Endometrial microvascular endothelial cells (primary cell): ENCODE data around the gene SERGEF. TPM values are rescaled to one million over a fixed set of nuclear protein-coding genes. Genes with fewer than 3 reads are reported as not detected.

ENCODE experiments used
- in situ Hi-C: cut with HindIII; loops from 2 replicates; pipeline ENCODE4 v1.10.0; 2017; ENCODE audit warnings: low sequenced_read_pairs, low pct_unique_long_range_greater_than_20kb; ENCODE audit errors: inconsistent ontology term
- total RNA-seq: library from RNA; depleted of rRNA; stranded (reverse); fragments of >200 nt; gene quantifications from one replicate; pipeline ENCODE4 v1.2.3, GENCODE V29; 2015; ENCODE audit errors: inconsistent ontology term

The SERGEF gene
- total RNA-seq, 1 donor from 2014 or later = 18.5 TPM

DNA sequence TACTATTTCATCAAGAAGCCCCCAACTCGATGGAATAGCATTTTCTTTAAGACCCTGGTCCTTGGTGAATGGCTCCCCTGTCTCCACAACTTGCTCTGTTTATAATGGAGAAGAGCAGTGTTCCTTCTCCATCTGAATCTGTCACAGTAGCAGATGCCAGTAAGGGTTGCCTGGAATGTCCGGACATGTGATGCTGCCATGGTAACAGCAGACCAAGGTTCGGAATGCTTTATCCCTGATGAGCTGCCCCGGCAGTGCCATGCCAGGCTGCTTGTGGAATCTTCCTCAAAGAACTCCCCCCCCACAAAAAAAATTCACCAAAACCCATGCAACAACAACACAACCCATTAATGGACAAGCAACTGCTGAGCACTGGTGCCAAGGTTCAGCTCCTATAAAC, 205.8 kb downstream of the SERGEF start:
- in situ Hi-C loops = no loop called here

GRCh38 chr11:17805873-17806272, 207.0 kb downstream of the SERGEF start:
- in situ Hi-C loops = no loop called here

GRCh38 chr11:17805043-17805442, 207.8 kb downstream of the SERGEF start:
- in situ Hi-C loops = no loop called here

DNA sequence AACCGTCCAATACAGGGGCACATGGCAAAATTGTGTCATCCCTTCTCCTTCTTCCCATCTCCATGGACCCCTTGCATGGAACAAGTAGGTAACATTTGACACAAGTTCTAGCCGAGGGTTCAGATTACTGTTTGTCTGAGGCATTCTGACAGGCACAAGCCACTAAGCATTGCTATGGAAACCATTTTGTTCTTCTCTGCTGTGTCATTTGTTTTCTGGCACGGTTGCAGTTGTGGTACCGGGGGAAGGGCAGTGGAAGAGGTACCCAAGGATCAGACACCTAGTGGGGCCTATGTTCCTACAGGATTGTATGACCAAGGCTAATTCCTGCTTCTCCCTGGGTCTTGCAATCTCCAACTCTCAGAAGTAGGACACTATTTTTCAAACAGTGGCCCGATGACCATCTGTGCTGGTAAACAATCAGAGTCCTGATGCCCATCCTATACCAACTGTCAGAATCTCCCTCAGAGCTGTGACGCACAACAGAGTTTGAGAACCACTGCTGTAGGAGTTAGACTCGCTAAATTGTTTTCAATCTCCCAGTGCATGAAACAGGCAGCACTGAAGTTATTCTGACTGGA, 209.0 kb downstream of the SERGEF start:
- in situ Hi-C loops = no loop called here

DNA sequence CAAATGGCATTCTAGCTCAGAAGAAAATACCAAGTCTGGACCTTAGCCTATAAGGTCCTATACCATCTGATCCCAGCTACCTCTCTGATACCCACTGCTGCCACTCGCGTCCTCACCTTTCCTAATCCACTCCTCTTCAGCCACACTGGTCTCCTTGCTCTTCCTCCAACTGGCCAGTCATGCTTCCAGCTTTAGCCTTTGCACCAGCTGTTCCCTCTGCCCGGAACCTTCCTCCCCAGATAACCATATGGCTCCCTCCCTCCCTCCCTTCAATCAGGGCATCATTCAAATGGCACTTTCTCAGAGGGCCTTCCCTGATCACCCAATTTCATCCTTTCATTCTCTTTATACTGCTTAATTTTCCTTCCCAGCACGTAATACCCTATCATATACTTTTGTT, 210.4 kb downstream of the SERGEF start:
- in situ Hi-C loops = no loop called here

- in situ Hi-C loops = no loop called here
Observed at GRCh38 chr11:17801166-17801565, 211.7 kb downstream of the SERGEF start.

- in situ Hi-C loops = no loop called here
Observed at GRCh38 chr11:17799147-17799546, 213.7 kb downstream of the SERGEF start.

DNA sequence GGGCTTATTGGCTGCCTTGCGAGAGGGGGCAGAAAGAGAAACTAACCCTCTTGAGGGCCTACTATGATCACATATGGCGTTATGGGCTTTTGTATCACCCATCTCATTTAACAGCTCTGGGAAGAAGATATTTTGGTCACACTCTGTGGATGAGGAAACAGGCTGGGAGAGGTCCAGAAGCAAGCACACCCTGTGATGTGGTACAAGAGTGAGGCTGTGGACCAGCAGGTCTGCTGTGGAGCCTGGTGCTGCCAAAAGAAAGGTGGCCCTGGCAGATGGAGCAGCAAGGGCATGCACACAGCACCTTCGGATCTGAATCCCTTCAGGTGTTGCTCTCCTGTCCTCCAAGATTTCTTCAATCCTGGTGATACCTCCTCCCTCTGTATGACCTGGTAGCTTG, 214.1 kb downstream of the SERGEF start:
- in situ Hi-C loops = no loop called here

GRCh38 chr11:17798253-17798652, 214.6 kb downstream of the SERGEF start:
- in situ Hi-C loops = no loop called here

GRCh38 chr11:17796154-17796553, 216.7 kb downstream of the SERGEF start:
- in situ Hi-C loops = no loop called here

DNA sequence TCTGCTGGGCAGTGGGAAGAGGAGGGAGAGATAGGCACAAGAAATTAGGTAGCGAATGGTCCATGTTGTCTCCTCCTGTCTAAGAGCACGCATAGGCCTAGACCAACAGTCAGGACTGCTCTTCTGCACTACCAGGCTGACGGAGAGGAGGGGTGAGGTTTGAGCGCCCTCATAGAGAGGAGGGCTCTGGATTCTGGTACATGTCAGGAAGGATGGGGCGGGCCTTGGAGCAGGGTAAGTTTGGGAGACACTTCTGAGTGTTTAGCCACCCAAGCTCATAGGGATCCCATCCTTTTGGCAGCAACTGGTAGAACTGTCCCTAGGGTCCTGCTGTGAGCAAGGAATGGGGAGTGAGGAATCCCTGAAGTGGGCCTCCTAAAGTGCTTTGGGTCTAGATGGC, 217.9 kb downstream of the SERGEF start:
- in situ Hi-C loops = no loop called here

DNA sequence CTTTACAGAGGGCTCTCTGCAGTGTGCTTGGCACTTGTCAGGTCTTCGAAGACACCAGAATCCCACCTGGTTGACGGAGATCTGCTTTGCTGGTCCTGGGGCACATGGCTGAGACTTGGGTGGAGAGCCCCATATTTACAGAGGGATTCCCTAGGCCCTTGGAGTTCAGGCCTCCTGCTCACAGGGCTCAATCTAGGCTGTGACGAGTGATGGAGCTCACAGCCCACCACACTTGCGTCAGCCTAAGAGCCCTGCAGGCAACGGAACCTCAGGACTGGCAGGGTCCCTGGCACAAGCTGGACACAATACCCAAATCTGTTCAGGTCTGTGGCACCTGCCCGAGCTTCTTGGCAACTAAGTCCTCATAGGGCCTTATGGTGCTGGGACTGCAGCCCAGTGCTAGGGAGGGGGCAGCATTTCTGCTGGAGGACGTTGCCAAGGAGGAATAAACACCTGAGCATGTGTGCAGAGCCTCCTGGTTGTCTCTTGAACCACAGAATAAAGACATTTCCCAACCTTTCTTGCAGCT, 219.1 kb downstream of the SERGEF start:
- in situ Hi-C loops = no loop called here

DNA sequence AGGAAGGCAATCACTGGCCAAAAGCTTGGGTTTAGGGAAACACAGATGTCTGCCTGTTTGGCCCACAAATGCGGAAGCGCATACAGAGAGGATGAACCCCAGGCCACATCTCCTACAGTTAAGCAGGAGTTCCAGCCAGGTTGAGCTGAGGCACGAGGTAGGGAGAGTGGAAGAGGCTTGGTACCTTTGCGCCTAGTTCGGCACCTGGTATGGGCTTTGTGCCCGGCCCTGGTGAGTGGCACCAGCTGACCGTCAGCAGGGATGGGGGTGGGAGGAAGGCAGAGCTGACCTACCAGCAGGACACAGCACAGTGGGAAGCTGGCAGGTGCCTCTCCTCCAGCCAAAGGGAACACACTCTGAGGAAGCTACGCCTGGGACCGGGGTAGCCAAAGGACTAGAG, 220.7 kb downstream of the SERGEF start:
- in situ Hi-C loops = no loop called here

GRCh38 chr11:17791144-17791543, 221.7 kb downstream of the SERGEF start:
- in situ Hi-C loops = no loop called here

DNA sequence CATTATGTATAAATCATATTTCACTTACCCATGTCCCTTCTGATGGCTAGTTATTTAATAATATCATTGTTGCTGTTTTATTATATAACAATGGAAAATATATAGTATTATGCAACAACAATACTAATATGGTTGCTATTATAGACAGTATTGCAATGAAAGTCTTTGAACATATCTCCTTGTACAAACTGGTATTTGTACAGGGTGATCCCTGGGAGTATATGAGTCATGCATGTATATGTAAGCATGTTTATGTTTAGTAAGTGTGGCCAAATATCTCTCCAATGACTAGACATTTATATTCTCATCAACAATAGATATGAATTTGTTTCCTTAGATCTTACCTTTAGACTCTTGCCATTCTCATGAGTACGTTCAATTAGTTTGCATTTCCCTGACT, 222.4 kb downstream of the SERGEF start:
- in situ Hi-C loops = no loop called here

- in situ Hi-C loops = no loop called here
Observed at GRCh38 chr11:17788084-17788483, 224.8 kb downstream of the SERGEF start.

- in situ Hi-C loops = no loop called here
Observed at GRCh38 chr11:17786824-17787525, 225.9 kb downstream of the SERGEF start.

DNA sequence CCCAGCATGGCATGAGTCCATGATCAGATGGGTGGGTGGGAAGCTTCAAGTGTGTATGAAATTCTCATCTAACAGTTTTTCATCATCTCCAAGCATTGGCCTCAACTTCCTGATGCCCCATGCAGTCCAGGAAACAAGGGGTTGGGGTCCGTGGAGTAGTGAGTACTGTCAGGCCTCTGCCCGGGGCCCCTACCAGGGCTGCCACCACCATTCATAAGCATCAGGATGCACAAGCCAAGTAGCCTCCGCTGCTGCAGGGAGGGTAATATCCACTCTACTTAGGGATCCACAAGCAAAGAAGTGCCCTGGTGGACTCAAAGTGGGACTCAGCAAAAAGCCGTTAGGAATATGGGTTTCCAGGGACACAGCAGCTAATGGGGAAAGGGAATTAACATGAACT, 229.0 kb downstream of the SERGEF start:
- in situ Hi-C loops = no loop called here

DNA sequence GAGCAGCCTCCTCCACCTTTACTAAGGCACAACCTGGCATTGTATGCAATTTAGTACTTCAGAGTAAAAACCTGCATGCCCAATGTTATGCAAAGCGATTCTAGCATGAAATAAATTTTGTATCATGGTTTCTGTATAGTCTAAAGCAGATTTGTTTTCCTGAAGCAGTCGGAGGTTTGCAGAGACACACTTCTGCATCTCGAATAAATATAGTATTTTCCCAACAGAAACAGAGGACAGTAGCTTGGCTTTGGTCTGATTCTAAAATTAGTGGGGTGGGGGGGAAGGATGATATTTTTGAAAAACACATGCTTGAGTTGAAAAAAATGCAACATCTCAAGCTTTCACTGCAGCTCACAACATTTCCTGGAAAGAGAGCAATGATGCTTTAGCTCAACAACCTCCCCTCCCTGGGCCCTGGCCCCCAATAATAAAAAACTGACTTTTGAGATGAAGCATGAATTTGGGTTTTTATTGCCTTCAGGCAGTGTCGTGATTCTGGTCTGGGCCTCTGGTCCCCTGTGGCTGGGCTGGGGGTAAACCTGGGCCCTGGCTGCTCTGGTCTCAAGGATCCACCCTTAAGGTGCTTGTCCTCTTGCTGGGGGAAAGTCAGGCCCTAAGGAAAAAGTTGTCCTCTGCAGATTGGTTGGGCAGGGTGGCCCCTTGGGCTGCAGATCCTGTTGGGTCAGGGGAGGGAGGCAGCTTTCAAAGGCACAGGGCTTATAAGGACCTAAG, 230.1 kb downstream of the SERGEF start:
- in situ Hi-C loops = no loop called here

DNA sequence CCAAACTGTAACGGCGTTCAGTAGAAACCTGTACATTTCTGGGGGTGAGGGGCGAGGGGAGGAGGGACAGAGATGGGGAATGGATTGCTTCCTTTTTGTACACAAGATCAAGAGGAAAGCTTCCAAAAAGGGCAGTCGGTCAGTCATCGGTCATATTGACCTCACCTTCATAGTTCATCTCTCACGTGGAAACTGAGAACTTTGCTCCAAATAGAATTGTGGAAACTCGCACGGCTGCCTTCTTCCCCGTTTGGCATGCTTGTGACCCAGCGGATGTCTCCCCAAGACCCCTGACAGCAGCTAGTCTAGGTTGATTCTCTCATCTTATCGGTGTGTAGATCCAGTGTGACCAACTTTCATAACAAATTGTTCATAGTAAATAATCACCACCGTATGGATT, 230.7 kb downstream of the SERGEF start:
- in situ Hi-C loops = no loop called here
